A549 (cell line): ENCODE results near the gene TPP2. TPM values are rescaled to one million over a fixed set of nuclear protein-coding genes. Genes with fewer than 3 reads are reported as not detected.

Experiments used
- ATAC-seq, 2 experiments: fragments of 200-7000 bp in 1 of 2; fragments of >200 bp in 1 of 2; cut with Nextera tagmentation in 1 of 2; cut with Tn5 transposase in 1 of 2; 3 replicates each; pipeline versions ENCODE4 v1.8.0 to v1.9.1; 2018 to 2020; ENCODE audit warnings: mild to moderate bottlenecking in 1 of 2, moderate library complexity in 1 of 2
- CTCF ChIA-PET: fragments of 300-600 bp; sonication (Branson Sonifier 250); formaldehyde crosslinking; extraction: SDS; loops from one replicate; lab custom pipeline; 2021; ENCODE audit warnings: antibody characterized with exemption, inconsistent platforms; lab: Yijun Ruan, JAX
- POLR2A ChIA-PET: fragments of 350-600 bp; formaldehyde crosslinking; extraction: SDS; loops from one replicate; lab custom pipeline; 2021; ENCODE audit warnings: antibody characterized with exemption, inconsistent platforms; lab: Yijun Ruan, JAX
- DNase-seq, 2 experiments: peaks; one replicate each; pipeline versions ENCODE4 v3.0.0 to v3.0.0-alpha.2; 2011 to 2016; ENCODE audit warnings: low read depth in 1 of 2, low spot score in 1 of 2
- FAIRE-seq: peaks from 2 replicates; lab custom pipeline; 2011; peaks lifted over from hg19 to GRCh38; lab: Jason Lieb, UNC
- H3K27ac ChIP-seq, 2 experiments: fragments of >200 bp; sonication (Bioruptor Twin); formaldehyde crosslinking; 3 replicates each; pipeline ENCODE4 v1.5.1; 2016 to 2017
- H3K4me1 ChIP-seq: fragments of >200 bp; sonication (Bioruptor Twin); formaldehyde crosslinking; 3 replicates; pipeline ENCODE4 v1.6.1; 2016
- H3K4me2 ChIP-seq: fragments of >200 bp; sonication (Bioruptor Twin); formaldehyde crosslinking; 3 replicates; pipeline ENCODE4 v1.6.1; 2016
- H3K4me3 ChIP-seq: fragments of >200 bp; sonication (Bioruptor Twin); formaldehyde crosslinking; 3 replicates; pipeline ENCODE4 v1.5.1; 2016
- H3K9me3 ChIP-seq: fragments of >200 bp; sonication (Bioruptor Twin); formaldehyde crosslinking; 3 replicates; pipeline ENCODE4 v1.6.1; 2016
- CBX8 ChIP-seq: fragments of 200-600 bp; sonication (generic); IDR thresholded peaks from 2 replicates; pipeline ENCODE4 v1.6.1; 2016
- ELK1 ChIP-seq: fragments of 150-350 bp; IDR thresholded peaks from 2 replicates; pipeline ENCODE4 v1.6.1; 2014; ENCODE audit warnings: low read depth, mild to moderate bottlenecking, low read length
- ESRRA ChIP-seq: fragments of 150-350 bp; IDR thresholded peaks from 2 replicates; pipeline ENCODE4 v1.6.1; 2014; ENCODE audit warnings: mild to moderate bottlenecking, low read length, borderline replicate concordance
- FOSB ChIP-seq: fragments of 250-450 bp; sonication (Bioruptor Pico); IDR thresholded peaks from 2 replicates; pipeline ENCODE4 v1.5.0; 2020; ENCODE audit warnings: mild to moderate bottlenecking, moderate library complexity
- HOXB13 ChIP-seq: fragments of 250-450 bp; sonication (Bioruptor Pico); IDR thresholded peaks from 2 replicates; pipeline ENCODE4 v1.5.0; 2020; ENCODE audit warnings: low read depth, mild to moderate bottlenecking, moderate library complexity
- HOXB5 ChIP-seq: fragments of 250-450 bp; sonication (Bioruptor Pico); IDR thresholded peaks from 2 replicates; pipeline ENCODE4 v1.5.0; 2020; ENCODE audit warnings: mild to moderate bottlenecking, moderate library complexity
- JUN ChIP-seq, 2 experiments: fragments of >200 bp; sonication (Bioruptor Twin); formaldehyde crosslinking; IDR thresholded peaks; 2 replicates in 1 of 2; 3 replicates in 1 of 2; pipeline ENCODE4 v1.6.1; 2016 to 2017
- KDM5A ChIP-seq: fragments of 200-600 bp; sonication (generic); IDR thresholded peaks from 2 replicates; pipeline ENCODE4 v1.6.1; 2016; ENCODE audit warnings: antibody characterized with exemption, mild to moderate bottlenecking
- MAFK ChIP-seq: fragments of 450-650 bp; IDR thresholded peaks from 2 replicates; pipeline ENCODE4 v1.6.1; 2014; ENCODE audit not compliant: partially characterized antibody
- MAX ChIP-seq: IDR thresholded peaks from 2 replicates; pipeline ENCODE4 v1.6.1; 2012
- MYC ChIP-seq: IDR thresholded peaks from 2 replicates; pipeline ENCODE4 v1.6.1; 2012; ENCODE audit warnings: mild to moderate bottlenecking, inconsistent platforms, low read length, improper control_type of control experiment, borderline replicate concordance
- NR3C1 ChIP-seq: fragments of >200 bp; sonication (Bioruptor Twin); formaldehyde crosslinking; IDR thresholded peaks from 3 replicates; pipeline ENCODE4 v1.6.1; 2017
- PBX3 ChIP-seq: IDR thresholded peaks from 2 replicates; pipeline ENCODE4 v1.6.1; 2012
- PHF8 ChIP-seq: fragments of 200-600 bp; sonication (generic); IDR thresholded peaks from 2 replicates; pipeline ENCODE4 v1.6.1; 2016; ENCODE audit warnings: low read depth, mild to moderate bottlenecking, antibody characterized with exemption, moderate library complexity, borderline replicate concordance
- POLR2AphosphoS2 ChIP-seq: conservative IDR thresholded peaks from 2 replicates; pipeline ENCODE4 v1.6.1; 2012; ENCODE audit warnings: low read length, improper control_type of control experiment, inconsistent platforms
- RARB ChIP-seq: fragments of 250-450 bp; sonication (Bioruptor Pico); IDR thresholded peaks from 2 replicates; pipeline ENCODE4 v1.8.0; 2021; ENCODE audit warnings: mild to moderate bottlenecking, moderate library complexity
- SMC3 ChIP-seq: fragments of >200 bp; sonication (Bioruptor Twin); formaldehyde crosslinking; IDR thresholded peaks from 3 replicates; pipeline ENCODE4 v1.6.1; 2018; ENCODE audit warnings: inconsistent platforms
- WGBS: methylation state at CpG from one replicate; pipeline ENCODE4 v1.1.6; 2017; ENCODE audit errors: missing lambda C conversion rate; 5-methylcytosine and 5-hydroxymethylcytosine counted together
- polyA plus RNA-seq, 4 experiments: library from polyadenylated mRNA; depleted of rRNA in 3 of 4; stranded (reverse); fragments of >200 nt; fragmentation: RNase III in 1 of 4; extraction: RNeasy Plus Mini Kit Qiagen cat#74134 plus additional on column Dnase treatment in 1 of 4; gene quantifications; 2 replicates in 3 of 4; 3 replicates in 1 of 4; pipeline ENCODE4 v1.2.3, GENCODE V29; 2011 to 2017
- TF ChIP-seq, protein P1 (sequence below): fragments of 200-600 bp; sonication (generic); IDR thresholded peaks from 2 replicates; pipeline ENCODE4 v1.6.1; 2016; ENCODE audit warnings: antibody characterized with exemption, mild to moderate bottlenecking, moderate library complexity
- TF ChIP-seq, protein P2 (sequence below): fragments of >200 bp; sonication (Bioruptor Twin); formaldehyde crosslinking; IDR thresholded peaks from 2 replicates; pipeline ENCODE4 v1.6.1; 2016

TPP2 gene
- polyA plus RNA-seq, 2 of the 4 experiments (the other 2 are of a cell fraction) = 18.6 to 28.4 TPM

DNA sequence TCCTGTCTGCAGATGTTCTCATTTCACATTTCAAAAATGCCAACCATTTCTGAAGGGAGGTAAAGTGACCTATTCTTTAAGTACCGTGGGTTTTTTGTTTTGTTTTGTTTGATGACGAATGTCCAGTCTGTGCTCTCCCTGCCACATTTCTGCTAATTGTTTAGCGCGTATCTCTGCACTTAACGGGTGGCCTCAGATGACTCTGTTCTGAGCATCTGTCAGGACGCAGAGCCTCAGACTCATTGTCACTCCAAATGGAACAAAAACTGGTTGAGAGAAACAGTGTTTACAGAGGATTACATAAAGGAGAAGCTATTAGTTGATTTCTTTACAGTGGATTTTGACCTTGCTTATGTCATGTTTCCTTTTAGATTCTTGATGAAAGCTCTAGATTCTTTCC is 23.7 kb downstream of the TPP2 start (continued):
- TF ChIP-seq, protein P1, sequence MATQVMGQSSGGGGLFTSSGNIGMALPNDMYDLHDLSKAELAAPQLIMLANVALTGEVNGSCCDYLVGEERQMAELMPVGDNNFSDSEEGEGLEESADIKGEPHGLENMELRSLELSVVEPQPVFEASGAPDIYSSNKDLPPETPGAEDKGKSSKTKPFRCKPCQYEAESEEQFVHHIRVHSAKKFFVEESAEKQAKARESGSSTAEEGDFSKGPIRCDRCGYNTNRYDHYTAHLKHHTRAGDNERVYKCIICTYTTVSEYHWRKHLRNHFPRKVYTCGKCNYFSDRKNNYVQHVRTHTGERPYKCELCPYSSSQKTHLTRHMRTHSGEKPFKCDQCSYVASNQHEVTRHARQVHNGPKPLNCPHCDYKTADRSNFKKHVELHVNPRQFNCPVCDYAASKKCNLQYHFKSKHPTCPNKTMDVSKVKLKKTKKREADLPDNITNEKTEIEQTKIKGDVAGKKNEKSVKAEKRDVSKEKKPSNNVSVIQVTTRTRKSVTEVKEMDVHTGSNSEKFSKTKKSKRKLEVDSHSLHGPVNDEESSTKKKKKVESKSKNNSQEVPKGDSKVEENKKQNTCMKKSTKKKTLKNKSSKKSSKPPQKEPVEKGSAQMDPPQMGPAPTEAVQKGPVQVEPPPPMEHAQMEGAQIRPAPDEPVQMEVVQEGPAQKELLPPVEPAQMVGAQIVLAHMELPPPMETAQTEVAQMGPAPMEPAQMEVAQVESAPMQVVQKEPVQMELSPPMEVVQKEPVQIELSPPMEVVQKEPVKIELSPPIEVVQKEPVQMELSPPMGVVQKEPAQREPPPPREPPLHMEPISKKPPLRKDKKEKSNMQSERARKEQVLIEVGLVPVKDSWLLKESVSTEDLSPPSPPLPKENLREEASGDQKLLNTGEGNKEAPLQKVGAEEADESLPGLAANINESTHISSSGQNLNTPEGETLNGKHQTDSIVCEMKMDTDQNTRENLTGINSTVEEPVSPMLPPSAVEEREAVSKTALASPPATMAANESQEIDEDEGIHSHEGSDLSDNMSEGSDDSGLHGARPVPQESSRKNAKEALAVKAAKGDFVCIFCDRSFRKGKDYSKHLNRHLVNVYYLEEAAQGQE = no peak
- TF ChIP-seq MAFK = no peak

DNA sequence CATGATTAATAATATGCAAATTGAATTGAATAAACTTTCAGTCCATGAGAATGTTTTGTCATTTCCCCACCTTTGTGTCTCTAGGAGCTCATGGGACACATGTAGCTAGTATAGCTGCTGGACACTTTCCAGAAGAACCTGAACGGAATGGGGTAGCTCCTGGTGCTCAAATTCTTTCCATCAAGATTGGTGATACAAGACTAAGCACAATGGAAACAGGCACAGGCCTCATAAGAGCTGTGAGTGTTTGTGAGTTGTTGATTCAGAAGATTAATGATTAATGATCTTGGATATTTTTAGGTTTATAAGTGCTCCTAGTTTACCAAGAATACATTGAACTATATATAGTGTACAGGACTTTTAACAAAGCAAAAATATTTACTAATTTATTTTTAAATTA is 30.1 kb downstream of the TPP2 start:
- ChIA-PET CTCF (no interaction called here), POLR2A (no interaction called here)
- H3K27ac ChIP-seq = no peak overlapping the region
- H3K9me3 ChIP-seq = no peaks in the 10 kb centered on the region
- ATAC-seq = no peak
- DNase-seq = no peak
- TF ChIP-seq MAFK = no peak
- TF ChIP-seq HOXB5 (CRISPR knock-in tag) = no peak
- no peak for TF ChIP-seq MYC
- TF ChIP-seq, protein P1 = no peak
- TF ChIP-seq FOSB (CRISPR knock-in tag) = no peak
- TF ChIP-seq, protein P2, sequence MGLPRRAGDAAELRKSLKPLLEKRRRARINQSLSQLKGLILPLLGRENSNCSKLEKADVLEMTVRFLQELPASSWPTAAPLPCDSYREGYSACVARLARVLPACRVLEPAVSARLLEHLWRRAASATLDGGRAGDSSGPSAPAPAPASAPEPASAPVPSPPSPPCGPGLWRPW = no peak
- TF ChIP-seq PHF8 = no peak
- no peak for TF ChIP-seq ESRRA
- TF ChIP-seq MAX = no peak
- TF ChIP-seq POLR2AphosphoS2 = no peak
- TF ChIP-seq JUN (IDR thresholded peaks at IDR 0.05) = no peak
- no peak for TF ChIP-seq HOXB13
- TF ChIP-seq RARB = no peak
- TF ChIP-seq CBX8 = no peak
- no peak for TF ChIP-seq ELK1
- no peak for TF ChIP-seq NR3C1
- TF ChIP-seq KDM5A = no peak
- no peak for TF ChIP-seq SMC3
- TF ChIP-seq PBX3 = no peak
- WGBS = 70% methylated on average over 1 of the region's 1 CpG
- no peak overlapping the region for H3K4me2 ChIP-seq
- peaks cover 4% of the 10 kb centered on the region for H3K4me1 ChIP-seq
- no peak overlapping the region for H3K4me3 ChIP-seq
- no peak for FAIRE-seq
